ENCODE measurements around the gene CD86.
A peak's percentile ranks its signal among the peaks of the same experiment; 100 is the strongest.

CD86 gene

GRCh38 chr3:122092460-122093165, 37.5 kb downstream of the CD86 start:
- DNase-seq: no peak

GRCh38 chr3:122094125-122094524, 39.0 kb downstream of the CD86 start:
- no peak for DNase-seq

- no peak for DNase-seq
Observed at GRCh38 chr3:122094693-122095092, 39.5 kb downstream of the CD86 start.

- no peak for DNase-seq
Observed at GRCh38 chr3:122097141-122097540, 42.0 kb downstream of the CD86 start.

- DNase-seq: no peak
Observed at GRCh38 chr3:122098611-122099010, 43.4 kb downstream of the CD86 start.

- DNase-seq: no peak
Observed at GRCh38 chr3:122099255-122099654, 44.1 kb downstream of the CD86 start.

- DNase-seq: no peak
Observed at GRCh38 chr3:122100083-122100482, 44.9 kb downstream of the CD86 start.

- no peak for DNase-seq
Observed at GRCh38 chr3:122100591-122101463, 45.7 kb downstream of the CD86 start.

GRCh38 chr3:122101646-122102045, 46.5 kb downstream of the CD86 start:
- DNase-seq: peak; percentile 33

GRCh38 chr3:122102191-122102935, 47.2 kb downstream of the CD86 start:
- DNase-seq: no peak

- no peak for DNase-seq
Observed at GRCh38 chr3:122103821-122104514, 48.8 kb downstream of the CD86 start.

GRCh38 chr3:122104515-122105194, 49.5 kb downstream of the CD86 start:
- DNase-seq: no peak

GRCh38 chr3:122105626-122106025, 50.5 kb downstream of the CD86 start:
- no peak for DNase-seq

- DNase-seq: no peak
Observed at GRCh38 chr3:122107171-122107570, 52.0 kb downstream of the CD86 start.

- no peak for DNase-seq
Observed at GRCh38 chr3:122111974-122112373, 56.8 kb downstream of the CD86 start.

GRCh38 chr3:122112754-122113153, 57.6 kb downstream of the CD86 start:
- no peak for DNase-seq

GRCh38 chr3:122123850-122124249, 68.7 kb downstream of the CD86 start:
- no peak for DNase-seq

- DNase-seq: no peak
Observed at GRCh38 chr3:122132949-122133540, 77.9 kb downstream of the CD86 start.

GRCh38 chr3:122146466-122146865, 91.3 kb downstream of the CD86 start:
- DNase-seq: no peak

- no peak for DNase-seq
Observed at GRCh38 chr3:122148941-122149627, 93.9 kb downstream of the CD86 start.

- DNase-seq: no peak
Observed at GRCh38 chr3:122151480-122151879, 96.3 kb downstream of the CD86 start.

Measured in midbrain (tissue), 1 donor.